ENCODE data around the gene UGT1A1. TPM values are rescaled to one million over a fixed set of nuclear protein-coding genes. Genes with fewer than 3 reads are reported as not detected.

The UGT1A1 gene
- total RNA-seq, 4 donors from 2014 or later: 0.94 TPM; not detected in 3

DNA sequence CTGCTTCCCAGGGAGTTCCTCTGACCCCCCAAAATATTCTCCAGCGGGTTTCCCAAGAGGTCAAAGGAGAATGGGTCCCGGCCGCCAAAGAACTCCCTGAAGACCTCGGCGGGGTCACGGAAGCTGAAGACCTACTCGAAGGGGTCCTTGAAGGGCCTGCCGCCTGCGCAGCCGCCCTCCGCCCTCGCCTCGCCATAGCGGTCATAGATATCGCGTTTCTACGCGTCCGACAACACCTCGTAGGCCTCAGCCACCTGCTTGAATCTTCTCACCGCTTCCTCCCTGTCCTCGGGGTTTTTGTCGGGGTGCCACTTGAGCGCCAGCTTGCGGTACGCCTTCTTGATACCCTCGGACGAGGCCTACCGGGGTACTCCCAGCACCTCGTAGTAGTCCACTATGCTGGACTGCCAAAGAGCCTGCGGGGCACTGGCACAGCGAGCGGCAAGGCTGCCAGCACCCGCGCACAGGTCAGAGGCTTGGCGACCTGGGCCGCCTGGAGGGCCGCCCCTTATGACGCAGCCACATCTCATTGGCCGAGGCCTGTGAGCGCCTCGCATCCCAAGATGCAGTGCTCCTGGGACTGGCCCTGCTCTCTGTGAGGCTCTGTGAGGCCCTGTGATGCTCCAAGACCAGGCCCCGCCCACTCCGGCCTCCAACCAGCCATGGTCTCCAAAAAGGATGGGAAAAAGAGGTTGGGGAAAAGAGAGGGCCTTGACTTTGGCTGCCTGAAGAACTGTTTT, 5.0 kb upstream of the UGT1A1 start:
- Histone ChIP-seq H3K4me3 (no peak overlapping the region), H3K36me3 (no peaks in the 10 kb centered on the region), H3K27ac (no peak overlapping the region), H3K9me3 (no peaks in the 10 kb centered on the region), H3K4me1 (no peaks in the 10 kb centered on the region), H3K27me3 (no peaks in the 10 kb centered on the region)
- no peak for ATAC-seq
- no peak for TF ChIP-seq EP300 (IDR thresholded peaks at IDR 0.05)
- no peak for TF ChIP-seq POLR2AphosphoS5 (IDR thresholded peaks at IDR 0.05)
- no peak for TF ChIP-seq POLR2A (IDR thresholded peaks at IDR 0.05)
- TF ChIP-seq, protein P1, sequence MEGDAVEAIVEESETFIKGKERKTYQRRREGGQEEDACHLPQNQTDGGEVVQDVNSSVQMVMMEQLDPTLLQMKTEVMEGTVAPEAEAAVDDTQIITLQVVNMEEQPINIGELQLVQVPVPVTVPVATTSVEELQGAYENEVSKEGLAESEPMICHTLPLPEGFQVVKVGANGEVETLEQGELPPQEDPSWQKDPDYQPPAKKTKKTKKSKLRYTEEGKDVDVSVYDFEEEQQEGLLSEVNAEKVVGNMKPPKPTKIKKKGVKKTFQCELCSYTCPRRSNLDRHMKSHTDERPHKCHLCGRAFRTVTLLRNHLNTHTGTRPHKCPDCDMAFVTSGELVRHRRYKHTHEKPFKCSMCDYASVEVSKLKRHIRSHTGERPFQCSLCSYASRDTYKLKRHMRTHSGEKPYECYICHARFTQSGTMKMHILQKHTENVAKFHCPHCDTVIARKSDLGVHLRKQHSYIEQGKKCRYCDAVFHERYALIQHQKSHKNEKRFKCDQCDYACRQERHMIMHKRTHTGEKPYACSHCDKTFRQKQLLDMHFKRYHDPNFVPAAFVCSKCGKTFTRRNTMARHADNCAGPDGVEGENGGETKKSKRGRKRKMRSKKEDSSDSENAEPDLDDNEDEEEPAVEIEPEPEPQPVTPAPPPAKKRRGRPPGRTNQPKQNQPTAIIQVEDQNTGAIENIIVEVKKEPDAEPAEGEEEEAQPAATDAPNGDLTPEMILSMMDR (IDR thresholded peaks at IDR 0.05): no peak
- WGBS, 2 donors (ENCODE audit: low coverage in 1 of 2): 88 to 97% methylated on average over 6 to 18 of the region's 44 CpGs

DNA sequence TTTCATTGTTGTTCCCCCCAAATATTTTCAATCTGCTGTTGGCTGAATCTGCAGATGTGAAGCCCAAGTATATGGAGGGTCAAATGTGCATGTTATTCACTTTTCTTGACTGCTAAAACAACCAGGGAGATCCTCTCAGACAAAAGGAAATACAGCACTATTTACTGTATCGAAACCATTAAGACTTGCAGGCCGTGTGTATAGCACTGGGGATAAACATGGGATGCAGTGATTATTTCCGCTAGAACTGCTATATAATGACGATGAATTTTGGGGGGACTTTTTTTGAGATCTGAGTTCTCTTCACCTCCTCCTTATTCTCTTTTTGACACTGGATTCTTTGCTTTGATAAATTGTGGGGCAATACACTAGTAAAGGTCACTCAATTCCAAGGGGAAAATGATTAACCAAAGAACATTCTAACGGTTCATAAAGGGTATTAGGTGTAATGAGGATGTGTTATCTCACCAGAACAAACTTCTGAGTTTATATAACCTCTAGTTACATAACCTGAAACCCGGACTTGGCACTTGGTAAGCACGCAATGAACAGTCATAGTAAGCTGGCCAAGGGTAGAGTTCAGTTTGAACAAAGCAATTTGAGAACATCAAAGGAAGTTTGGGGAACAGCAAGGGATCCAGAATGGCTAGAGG, 3.5 kb upstream of the UGT1A1 start:
- no peaks in the 10 kb centered on the region for H3K4me1 ChIP-seq
- 65 to 76% methylated on average over 5 to 7 of the region's 7 CpGs for WGBS, 2 donors (ENCODE audit: low coverage in 1 of 2)
- H3K4me3 ChIP-seq: no peak overlapping the region
- no peaks in the 10 kb centered on the region for H3K9me3 ChIP-seq
- no peak overlapping the region for H3K27ac ChIP-seq
- no peak for ATAC-seq
- no peak for TF ChIP-seq POLR2A (IDR thresholded peaks at IDR 0.05)
- no peak for TF ChIP-seq POLR2AphosphoS5 (IDR thresholded peaks at IDR 0.05)
- TF ChIP-seq, protein P1 (IDR thresholded peaks at IDR 0.05): no peak
- TF ChIP-seq EP300 (IDR thresholded peaks at IDR 0.05): no peak
- no peaks in the 10 kb centered on the region for H3K36me3 ChIP-seq
- no peaks in the 10 kb centered on the region for H3K27me3 ChIP-seq

DNA sequence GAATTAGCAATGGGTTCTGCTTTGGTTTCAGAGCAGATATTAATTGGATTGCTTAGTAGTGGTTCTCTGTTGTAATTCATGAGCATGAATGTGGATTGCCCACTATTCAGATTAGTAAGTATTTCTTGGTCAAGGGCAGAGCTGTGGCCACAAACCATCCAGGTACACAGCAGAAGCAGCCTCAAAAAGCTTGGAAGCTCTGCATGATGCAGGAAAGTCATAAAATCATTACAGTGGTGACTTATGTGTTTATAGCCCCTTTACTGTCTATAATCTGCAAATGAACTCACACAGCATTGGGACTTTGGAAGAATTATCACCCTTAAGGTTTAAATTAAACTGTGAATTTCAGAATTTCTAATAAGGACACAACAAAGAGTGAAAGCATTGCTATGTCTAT, 1.9 kb upstream of the UGT1A1 start:
- Histone ChIP-seq H3K4me3 (no peak overlapping the region), H3K4me1 (no peaks in the 10 kb centered on the region), H3K27me3 (no peaks in the 10 kb centered on the region), H3K9me3 (no peaks in the 10 kb centered on the region), H3K36me3 (no peaks in the 10 kb centered on the region), H3K27ac (no peak overlapping the region)
- ATAC-seq: no peak
- TF ChIP-seq EP300 (IDR thresholded peaks at IDR 0.05) (no peak), POLR2A (IDR thresholded peaks at IDR 0.05) (no peak), POLR2AphosphoS5 (IDR thresholded peaks at IDR 0.05) (no peak)
- TF ChIP-seq, protein P1 (IDR thresholded peaks at IDR 0.05): no peak

DNA sequence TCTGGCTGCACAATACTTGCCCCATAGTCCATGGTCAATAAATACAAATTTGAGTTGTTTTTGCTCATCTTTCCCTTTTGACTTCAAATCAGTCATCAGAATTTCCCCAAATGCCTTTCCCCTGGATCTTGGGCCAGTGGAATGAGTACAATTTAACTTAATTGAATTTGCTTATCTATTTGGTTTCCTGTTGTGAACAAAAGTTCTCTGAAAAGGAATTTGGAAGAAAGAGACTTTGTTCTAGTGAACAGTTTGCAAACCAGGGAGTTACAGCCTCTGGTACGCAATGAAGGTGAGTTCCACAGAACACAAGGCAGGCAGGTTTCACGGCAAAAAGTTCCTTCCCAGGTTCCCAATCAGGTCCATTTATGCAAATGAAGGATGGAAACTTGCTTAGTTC, 1.2 kb upstream of the UGT1A1 start:
- H3K27ac ChIP-seq: no peak overlapping the region
- ATAC-seq: no peak
- H3K27me3 ChIP-seq: no peaks in the 10 kb centered on the region
- no peak overlapping the region for H3K4me3 ChIP-seq
- no peaks in the 10 kb centered on the region for H3K9me3 ChIP-seq
- no peak for TF ChIP-seq POLR2AphosphoS5 (IDR thresholded peaks at IDR 0.05)
- WGBS, 2 donors (ENCODE audit: low coverage in 1 of 2): 85% methylated on average over 2 of the region's 2 CpGs; no CpG with 5 or more reads in 1 of the 2 donors
- H3K36me3 ChIP-seq: no peaks in the 10 kb centered on the region
- no peaks in the 10 kb centered on the region for H3K4me1 ChIP-seq

DNA sequence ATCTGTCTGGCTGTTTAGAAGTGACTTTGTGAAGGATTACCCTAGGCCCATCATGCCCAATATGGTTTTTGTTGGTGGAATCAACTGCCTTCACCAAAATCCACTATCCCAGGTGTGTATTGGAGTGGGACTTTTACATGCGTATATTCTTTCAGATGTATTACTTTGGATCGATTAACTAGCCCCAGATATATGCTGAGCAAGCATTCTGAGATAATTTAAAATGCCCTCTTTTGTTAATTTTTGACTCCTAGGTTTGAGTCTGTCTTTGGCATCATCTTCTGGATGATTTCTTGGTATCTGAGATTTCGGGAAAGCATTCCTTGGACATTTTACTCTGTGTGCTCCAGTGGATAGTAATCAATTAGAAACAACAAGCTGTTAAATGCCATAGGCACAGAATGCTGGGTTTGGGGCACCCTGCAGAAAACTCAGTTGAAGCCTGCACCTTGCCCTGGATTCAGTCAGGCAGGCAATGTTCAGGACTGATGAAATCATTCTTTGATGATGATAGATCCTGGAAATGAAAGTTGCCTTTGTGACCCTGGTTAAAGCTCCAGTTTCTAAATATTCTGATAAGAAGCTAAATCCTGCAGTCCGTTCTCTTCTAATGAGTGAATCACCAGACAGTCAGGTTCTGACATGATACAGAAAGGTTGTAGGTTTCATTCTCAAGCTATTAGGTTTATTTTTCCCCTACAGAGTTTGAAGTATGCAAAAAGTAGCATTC, 1.1 kb downstream of the UGT1A1 start:
- Histone ChIP-seq H3K27me3 (peaks cover 19% of the 10 kb centered on the region), H3K4me1 (no peaks in the 10 kb centered on the region), H3K27ac (no peak overlapping the region), H3K9me3 (no peaks in the 10 kb centered on the region), H3K4me3 (no peak overlapping the region), H3K36me3 (no peaks in the 10 kb centered on the region)
- 78 to 84% methylated on average over 4 of the region's 4 CpGs for WGBS, 2 donors (ENCODE audit: low coverage in 1 of 2)
- no peak for TF ChIP-seq POLR2A (IDR thresholded peaks at IDR 0.05)
- TF ChIP-seq EP300 (IDR thresholded peaks at IDR 0.05): no peak
- TF ChIP-seq, protein P1 (IDR thresholded peaks at IDR 0.05): no peak
- no peak for TF ChIP-seq POLR2AphosphoS5 (IDR thresholded peaks at IDR 0.05)
- ATAC-seq: no peak

Measured in gastroesophageal sphincter (tissue), 4 donors.